ENCODE data around the gene BORCS6. TPM values are rescaled to one million over a fixed set of nuclear protein-coding genes. Genes with fewer than 3 reads are reported as not detected.
"Not testable (repeated sequence)": the region's sequence is repeated elsewhere in the genome, so short reads cannot be mapped to it uniquely, and the experiment has no call there.

Gene BORCS6
- total RNA-seq, 1 experiment from 2014 or later = 9.9 TPM

DNA sequence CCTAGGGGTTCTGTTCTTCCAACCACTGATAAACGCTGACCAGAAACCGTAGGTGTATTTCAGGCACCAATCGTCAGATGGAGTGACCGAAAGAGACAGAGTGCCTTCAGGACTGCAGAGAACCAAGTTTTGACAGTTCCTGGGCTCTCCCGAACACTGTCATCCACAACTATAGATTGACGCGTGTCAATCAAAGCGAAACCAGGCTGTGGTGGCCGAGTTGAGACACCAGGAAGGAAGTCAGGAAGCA is 32.3 kb upstream of the BORCS6 start:
- Histone ChIP-seq H3K4me3 (ENCODE audit: insufficient read depth, low read depth, low read length) (peak overlapping the region; percentile 92), H3K27me3 (ENCODE audit: control insufficient read depth, insufficient read depth, low read length) (no peaks in the 10 kb centered on the region), H3K36me3 (replicated peaks; ENCODE audit: control insufficient read depth, insufficient read depth, low read length) (no peaks in the 10 kb centered on the region)
- DNase-seq = no peak

DNA sequence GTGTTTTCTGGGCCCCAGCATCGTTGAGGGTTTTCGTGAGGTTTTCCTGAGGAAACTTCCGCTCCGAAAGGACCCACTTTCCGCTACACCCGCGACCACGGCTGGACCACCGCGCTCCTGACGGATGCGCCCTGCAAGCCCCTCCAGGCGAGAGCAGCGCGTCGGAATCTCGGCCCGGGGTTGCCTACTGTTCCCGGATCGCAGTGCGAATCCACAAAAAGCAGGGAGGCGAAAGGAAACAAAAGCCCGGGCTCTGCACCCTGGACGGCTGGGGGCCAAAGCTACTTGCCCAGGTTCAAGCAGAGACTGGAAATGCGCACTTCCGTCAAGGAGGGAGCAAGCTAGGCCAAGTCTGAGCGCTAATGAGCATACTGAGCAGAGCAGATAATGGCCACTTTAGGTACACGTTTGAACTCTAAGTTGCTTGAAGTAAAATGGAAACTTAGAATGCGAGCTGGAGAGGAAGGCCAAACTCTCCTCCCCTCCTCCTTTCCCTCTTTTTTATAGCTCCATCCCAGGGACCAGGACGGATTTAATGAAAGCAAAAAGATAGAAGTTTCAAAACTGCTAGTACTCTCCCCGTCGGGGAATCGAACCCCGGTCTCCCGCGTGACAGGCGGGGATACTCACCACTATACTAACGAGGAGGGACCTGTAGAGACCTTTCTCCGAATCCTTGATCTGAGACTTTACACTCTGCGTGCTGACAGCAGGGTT is 31.8 kb upstream of the BORCS6 start:
- Histone ChIP-seq H3K4me3 (ENCODE audit: insufficient read depth, low read depth, low read length) (peak overlapping the region; percentile 92), H3K27me3 (ENCODE audit: control insufficient read depth, insufficient read depth, low read length) (no peaks in the 10 kb centered on the region), H3K36me3 (replicated peaks; ENCODE audit: control insufficient read depth, insufficient read depth, low read length) (no peaks in the 10 kb centered on the region)
- peak; percentile 77 for DNase-seq

DNA sequence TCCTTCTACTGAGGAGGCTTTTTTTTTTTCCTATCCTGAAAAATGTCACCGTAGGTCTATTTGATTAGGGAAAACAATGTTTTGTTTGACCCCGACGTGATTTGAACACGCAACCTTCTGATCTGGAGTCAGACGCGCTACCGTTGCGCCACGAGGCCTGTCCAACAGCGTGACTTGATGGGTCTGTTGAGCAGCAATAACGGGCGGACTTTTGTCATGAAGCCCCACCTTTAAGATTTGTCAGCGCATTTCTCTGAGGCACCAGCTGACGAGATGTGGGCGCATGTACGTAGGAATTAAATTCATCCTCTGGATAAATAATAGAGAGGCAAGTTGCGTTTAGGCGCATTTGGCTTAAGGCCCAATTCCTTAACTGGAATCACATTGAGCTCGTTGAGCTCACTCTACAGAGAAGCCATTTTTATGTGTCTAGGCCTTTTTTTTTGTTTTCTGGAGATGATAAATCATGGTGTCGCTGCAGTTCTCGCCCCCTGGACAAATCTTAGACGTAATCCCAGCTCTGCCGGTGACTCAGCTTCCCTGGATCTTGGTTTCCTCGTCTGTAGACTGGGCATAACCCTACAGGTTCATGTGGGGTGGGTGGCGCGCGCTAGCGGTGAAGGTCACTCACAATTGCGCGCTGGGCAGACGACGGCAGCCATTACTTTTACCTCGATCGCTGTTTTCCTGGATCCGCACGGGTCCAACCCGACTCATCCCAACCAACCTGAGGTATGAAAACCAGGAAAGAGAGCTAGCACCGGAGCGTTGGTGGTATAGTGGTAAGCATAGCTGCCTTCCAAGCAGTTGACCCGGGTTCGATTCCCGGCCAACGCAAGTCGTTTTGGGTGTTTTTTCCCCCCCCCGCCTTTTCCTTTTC is 31.0 kb upstream of the BORCS6 start:
- no peaks in the 10 kb centered on the region for H3K27me3 ChIP-seq (ENCODE audit: control insufficient read depth, insufficient read depth, low read length)
- peak; percentile 81 for DNase-seq

DNA sequence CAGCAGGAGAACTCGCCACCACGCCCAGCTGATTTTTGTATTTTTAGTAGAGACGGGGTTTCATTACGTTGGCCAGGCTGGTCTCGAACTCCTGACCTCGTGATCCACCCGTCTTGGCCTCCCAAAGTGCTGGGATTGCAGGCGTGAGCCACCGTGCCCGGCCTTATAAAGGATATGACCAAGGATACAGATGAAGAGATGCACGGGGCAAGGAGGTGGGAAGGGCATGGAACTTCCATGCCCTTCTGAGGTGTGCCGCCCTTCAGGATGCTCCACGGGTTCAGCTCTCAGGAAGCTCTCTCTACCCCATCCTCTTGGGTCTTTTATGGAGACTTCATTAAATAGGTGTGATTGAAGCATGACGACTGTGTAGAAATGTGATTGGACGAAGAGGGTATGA is 24.0 kb upstream of the BORCS6 start:
- H3K27me3 ChIP-seq (ENCODE audit: control insufficient read depth, insufficient read depth, low read length); H3K4me3 ChIP-seq (ENCODE audit: insufficient read depth, low read depth, low read length); H3K36me3 ChIP-seq (replicated peaks; ENCODE audit: control insufficient read depth, insufficient read depth, low read length); DNase-seq: not testable (repeated sequence)

More for the DNA sequence above, 31.0 kb upstream of the BORCS6 start:
- Histone ChIP-seq H3K4me3 (ENCODE audit: insufficient read depth, low read depth, low read length) (peak overlapping the region; percentile 92), H3K36me3 (replicated peaks; ENCODE audit: control insufficient read depth, insufficient read depth, low read length) (no peaks in the 10 kb centered on the region)

DNA sequence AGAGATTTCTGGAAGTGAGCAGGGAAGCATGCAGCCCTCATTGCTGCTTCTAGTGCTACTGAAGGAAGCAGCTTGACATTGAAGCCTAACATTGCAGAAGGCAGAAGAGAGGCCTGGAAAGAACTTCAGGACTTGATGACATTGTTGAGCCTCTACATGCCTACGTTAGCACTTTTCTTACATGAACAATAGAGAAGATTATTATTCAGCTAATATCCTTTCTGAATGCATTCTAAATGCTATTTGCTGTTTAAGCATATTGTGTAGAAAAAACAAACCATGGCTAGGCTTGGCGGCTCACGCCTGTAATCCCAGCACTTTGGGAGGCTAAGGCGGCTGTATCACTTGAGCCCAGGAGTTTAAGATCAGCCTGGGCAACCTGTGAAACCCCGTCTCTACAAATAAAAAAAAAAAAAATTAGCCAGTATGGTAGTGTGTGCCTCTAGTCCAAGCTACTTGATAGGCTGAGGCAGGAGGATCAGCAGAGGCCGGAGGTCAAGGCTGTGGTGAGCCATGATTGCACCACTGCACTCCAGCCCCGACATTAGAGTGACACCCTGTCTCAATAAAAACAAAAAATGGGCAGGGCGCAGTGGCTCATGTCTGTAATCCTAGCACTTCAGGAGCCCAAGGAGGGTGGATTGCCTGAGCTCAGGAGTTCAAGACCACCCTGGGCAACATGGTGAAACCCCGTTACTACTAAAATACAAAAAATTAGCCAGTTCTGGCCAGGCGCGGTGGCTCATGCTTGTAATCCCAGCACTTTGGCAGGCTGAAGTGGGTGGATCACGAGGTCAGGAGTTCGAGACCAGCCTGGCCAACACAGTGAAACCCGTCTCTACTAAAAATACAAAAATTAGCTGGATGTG is 22.6 kb upstream of the BORCS6 start:
- peaks cover 3% of the 10 kb centered on the region for H3K36me3 ChIP-seq (replicated peaks; ENCODE audit: control insufficient read depth, insufficient read depth, low read length)
- H3K4me3 ChIP-seq (ENCODE audit: insufficient read depth, low read depth, low read length) = no peak overlapping the region
- no peaks in the 10 kb centered on the region for H3K27me3 ChIP-seq (ENCODE audit: control insufficient read depth, insufficient read depth, low read length)
- DNase-seq = no peak

DNA sequence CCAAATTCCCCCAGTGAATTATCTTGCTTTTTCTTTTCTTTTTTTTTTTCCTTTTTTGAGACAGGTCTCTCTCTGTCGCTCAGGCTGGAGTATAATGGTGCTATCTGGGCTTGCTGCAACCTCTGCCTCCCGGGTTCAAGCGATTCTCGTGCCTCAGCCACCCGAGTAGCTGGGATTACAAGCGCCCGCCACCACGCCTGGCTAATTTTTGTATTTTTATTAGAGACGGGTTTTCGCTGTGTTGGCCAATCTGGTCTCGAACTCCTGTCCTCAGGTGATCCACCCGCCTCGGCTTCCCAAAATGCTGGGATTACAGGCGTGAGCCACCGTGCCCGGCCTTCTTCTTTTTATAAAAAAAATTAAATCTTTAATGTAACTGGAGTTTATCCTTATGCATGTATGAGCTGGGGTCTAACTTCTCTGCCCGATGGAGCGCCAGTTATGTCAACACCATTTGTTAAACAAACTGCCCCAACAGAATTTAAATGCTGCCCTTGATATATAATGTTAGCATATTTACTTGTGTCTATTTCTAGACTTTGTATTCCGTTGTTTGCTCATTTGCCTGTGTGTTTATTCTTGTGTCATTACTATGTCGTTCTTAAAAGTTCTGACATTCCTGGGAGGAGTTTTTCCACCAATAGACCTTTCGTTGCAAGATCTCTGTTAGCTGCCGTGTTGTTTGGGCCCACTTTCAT is 20.9 kb upstream of the BORCS6 start:
- H3K36me3 ChIP-seq (replicated peaks; ENCODE audit: control insufficient read depth, insufficient read depth, low read length) = peaks cover 14% of the 10 kb centered on the region
- H3K27me3 ChIP-seq (ENCODE audit: control insufficient read depth, insufficient read depth, low read length) = no peaks in the 10 kb centered on the region
- no peak for DNase-seq
- H3K4me3 ChIP-seq (ENCODE audit: insufficient read depth, low read depth, low read length) = peak overlapping the region; percentile 95

DNA sequence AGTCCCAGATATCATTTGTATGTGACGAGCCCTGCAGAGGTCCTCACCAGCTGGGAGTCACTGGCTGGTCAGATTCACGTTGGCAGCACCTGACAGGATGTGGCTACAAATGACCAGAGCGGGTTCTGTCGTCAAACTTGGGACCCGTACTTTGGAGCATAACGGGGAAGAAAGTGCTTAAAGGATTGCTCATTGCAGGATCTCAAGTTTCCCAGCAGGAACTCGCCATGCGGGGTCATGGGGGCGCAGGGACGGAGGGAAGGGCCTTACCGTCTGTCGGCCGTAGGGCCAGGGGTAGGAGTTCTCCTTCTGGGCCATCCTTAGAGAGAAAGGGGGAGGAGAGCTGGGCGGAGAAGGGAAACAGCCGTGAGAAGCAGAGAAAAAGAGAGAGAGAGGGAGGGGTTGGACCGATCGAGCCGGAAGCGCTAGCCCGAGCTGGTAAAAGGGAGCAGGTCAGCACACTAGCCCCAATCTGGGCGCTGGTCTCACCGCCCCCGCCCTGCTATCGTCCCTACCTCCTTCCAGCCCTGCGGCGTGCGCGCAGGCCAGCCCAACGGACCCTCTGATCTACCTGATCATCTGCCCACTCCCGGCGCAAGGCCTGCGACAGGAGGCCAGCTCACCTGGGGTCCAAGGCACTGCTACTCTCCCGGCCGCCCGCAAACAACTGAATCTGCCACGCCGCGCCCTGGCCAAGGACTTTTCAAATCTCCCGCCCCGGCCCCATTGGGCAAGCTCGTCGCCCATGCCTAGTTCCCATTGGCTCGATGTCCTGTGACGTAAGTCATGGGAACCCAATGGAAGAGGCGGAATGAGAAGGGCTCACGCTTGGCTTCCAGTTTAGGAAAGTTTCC is 20.2 kb upstream of the BORCS6 start, which contains the start of gene AURKB:
AURKB (minus strand) TSS at position 669 of the 854 bp plus-strand sequence; CDS start at position 318, 351 bp downstream.
- Histone ChIP-seq H3K36me3 (replicated peaks; ENCODE audit: control insufficient read depth, insufficient read depth, low read length) (peaks cover 22% of the 10 kb centered on the region), H3K27me3 (ENCODE audit: control insufficient read depth, insufficient read depth, low read length) (no peaks in the 10 kb centered on the region), H3K4me3 (ENCODE audit: insufficient read depth, low read depth, low read length) (peak within 1 kb of the TSS; percentile 95)
- peak; percentile 97 for DNase-seq

DNA sequence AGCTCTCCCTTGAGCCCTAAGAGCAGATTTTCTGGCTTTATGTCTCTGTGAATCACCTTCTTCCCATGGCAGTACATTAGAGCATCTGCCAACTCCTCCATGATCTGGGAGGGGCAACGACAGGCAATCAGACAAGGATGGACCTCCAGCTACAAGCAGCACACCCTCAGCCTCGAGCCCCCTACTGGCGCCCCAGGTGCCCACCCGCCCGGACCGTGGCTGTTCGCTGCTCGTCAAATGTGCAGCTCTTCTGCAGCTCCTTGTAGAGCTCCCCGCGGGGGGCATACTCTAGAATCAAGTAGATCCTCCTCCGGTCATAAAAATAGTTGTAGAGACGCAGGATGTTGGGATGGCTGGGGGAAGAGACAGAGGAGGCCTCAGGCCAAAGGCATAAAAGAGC is 16.6 kb upstream of the BORCS6 start:
- Histone ChIP-seq H3K27me3 (ENCODE audit: control insufficient read depth, insufficient read depth, low read length) (no peaks in the 10 kb centered on the region), H3K4me3 (ENCODE audit: insufficient read depth, low read depth, low read length) (no peak overlapping the region), H3K36me3 (replicated peaks; ENCODE audit: control insufficient read depth, insufficient read depth, low read length) (peaks cover 34% of the 10 kb centered on the region)
- no peak for DNase-seq

DNA sequence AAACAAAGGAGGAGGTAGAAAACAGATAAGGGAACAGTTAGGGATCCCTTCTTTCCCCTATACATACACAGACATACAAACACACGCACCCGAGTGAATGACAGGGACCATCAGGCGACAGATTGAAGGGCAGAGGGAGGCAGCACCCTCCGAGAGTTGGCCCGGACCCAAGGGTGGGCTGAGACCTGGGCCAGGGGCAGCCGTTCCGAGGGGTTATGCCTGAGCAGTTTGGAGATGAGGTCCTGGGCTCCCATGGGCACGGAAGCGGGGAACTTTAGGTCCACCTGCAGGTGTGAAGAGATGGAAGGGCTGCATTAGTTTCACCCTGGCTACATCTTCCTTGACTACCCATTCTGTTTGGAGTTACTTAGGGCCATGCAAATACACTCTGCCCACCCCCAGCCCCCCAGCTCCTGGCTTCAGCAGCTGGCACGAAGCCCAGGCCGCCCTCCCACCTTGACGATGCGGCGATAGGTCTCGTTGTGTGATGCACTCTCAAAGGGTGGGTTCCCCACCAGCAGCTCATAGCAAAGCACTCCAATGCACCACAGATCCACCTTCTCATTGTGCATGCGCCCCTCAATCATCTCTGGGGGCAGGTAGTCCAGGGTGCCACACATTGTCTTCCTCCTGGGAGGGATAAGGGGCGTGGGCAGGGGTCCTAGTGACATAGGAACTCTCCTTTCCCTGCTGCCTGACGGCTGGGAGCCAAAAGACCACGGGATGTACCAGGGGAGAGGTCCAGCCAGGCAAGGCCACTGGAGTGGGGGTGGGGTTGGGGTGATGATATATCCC is 15.0 kb upstream of the BORCS6 start:
- H3K36me3 ChIP-seq (replicated peaks; ENCODE audit: control insufficient read depth, insufficient read depth, low read length) = peaks cover 34% of the 10 kb centered on the region
- H3K27me3 ChIP-seq (ENCODE audit: control insufficient read depth, insufficient read depth, low read length) = no peaks in the 10 kb centered on the region
- no peak overlapping the region for H3K4me3 ChIP-seq (ENCODE audit: insufficient read depth, low read depth, low read length)
- DNase-seq = peak; percentile 6

DNA sequence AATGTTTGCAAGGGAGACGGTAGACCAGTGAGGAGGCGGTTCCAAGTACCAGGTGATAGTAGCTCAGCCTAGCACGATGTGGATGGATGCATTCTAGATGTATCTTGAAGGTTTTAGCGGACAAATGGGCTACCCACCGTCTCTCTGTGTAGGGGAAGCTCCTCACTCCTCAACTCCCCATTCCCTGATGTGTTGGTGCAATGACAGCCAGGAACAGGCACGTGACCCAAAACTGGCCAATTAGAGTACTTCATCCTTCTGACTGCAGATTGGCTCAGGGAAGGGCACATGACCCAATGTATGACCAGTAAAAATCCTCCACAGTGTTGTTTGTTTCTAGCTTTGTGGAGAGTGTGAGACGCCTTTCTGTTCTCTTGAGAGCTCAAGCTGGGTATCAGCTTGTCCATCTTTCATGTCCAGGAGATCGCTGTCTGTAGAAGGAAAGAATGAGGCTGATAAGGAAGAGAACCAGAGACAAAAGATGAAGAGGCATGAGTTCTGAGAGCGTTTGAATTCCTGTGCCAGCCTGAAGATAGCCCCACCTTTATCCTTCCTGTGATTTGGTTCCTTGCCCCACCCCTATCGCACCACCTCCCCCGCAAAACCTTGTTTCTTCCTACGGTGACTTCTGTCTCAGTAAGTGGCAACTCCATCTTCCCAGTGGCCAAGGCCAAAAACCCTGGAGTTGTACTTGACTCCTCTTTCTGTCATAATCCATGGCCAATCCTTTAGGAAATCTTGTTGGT is 2.3 kb upstream of the BORCS6 start:
- Histone ChIP-seq H3K27me3 (ENCODE audit: control insufficient read depth, insufficient read depth, low read length) (peaks cover 19% of the 10 kb centered on the region), H3K36me3 (replicated peaks; ENCODE audit: control insufficient read depth, insufficient read depth, low read length) (no peaks in the 10 kb centered on the region), H3K4me3 (ENCODE audit: insufficient read depth, low read depth, low read length) (peak overlapping the region; percentile 33)
- peak; percentile 91 for DNase-seq

DNA sequence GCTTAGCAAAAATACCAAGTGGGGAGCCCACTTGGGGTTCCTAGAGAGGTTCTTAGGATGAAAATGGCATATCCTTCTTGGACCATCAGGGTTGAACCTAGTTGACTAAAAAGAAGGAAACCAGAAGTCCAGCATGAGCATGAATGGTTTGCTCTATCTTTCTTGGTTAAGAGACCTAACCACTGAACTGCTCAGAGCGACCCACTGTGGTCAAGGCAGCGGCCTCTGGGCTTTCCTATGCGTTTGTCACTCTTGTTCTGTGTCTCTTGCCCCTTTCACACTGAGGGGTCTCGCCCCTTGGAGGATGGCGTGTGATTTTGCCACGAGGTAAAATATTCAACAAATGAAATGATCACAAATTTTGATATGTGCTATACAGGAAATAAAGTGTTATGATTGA is 526 bp upstream of the BORCS6 start:
- Histone ChIP-seq H3K27me3 (ENCODE audit: control insufficient read depth, insufficient read depth, low read length) (peaks cover 19% of the 10 kb centered on the region), H3K4me3 (ENCODE audit: insufficient read depth, low read depth, low read length) (peak overlapping the region; percentile 16; the same call in 1 of the 2 replicates), H3K36me3 (replicated peaks; ENCODE audit: control insufficient read depth, insufficient read depth, low read length) (no peaks in the 10 kb centered on the region)
- no peak for DNase-seq

DNA sequence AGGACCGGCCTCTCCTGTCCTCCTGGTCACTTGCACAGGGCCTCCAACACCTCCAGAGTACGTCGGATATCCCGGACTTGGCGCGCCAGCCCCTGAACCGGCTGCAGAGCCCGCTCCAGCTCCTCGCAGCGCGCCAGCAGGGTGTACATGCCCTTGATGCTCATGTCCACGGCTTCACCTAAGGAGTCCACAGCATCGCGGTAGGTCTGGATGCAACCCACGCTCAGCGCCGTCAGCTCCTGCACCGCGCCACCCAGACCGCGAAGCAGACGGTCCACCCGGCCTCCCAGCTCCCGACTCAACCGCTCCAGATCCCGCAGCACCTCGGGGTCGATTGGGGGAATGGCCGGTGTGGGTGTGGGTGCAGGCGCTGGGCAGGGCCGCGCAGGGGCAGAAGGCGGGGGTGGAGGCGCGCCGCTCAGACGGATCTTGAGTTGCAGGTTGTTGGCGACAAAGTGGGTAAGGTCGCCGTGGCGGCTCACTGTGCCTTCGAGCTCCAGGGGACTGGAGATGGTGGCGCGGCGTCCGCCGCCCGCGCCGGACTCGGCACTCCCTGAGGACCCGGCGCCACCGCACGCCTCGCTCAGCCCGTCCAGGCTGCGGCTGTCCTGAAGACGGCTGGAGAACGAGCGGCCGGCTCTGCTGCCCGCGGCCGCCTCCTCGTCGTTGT is 804 bp downstream of the BORCS6 start:
- Histone ChIP-seq H3K27me3 (ENCODE audit: control insufficient read depth, insufficient read depth, low read length) (peaks cover 19% of the 10 kb centered on the region), H3K4me3 (ENCODE audit: insufficient read depth, low read depth, low read length) (peak overlapping the region; percentile 83), H3K36me3 (replicated peaks; ENCODE audit: control insufficient read depth, insufficient read depth, low read length) (no peaks in the 10 kb centered on the region)
- DNase-seq = no peak
